ENCODE data around the gene PCSK5.

The PCSK5 gene

GRCh38 chr9:76342858-76343257 lies 452.4 kb downstream of the PCSK5 start:
- no peak for DNase-seq (ENCODE audit: low read depth)
- H3K4me3 ChIP-seq (ENCODE audit: low read depth, low read length): no peak overlapping the region
- TF ChIP-seq CTCF (IDR thresholded peaks at IDR 0.05; ENCODE audit: control insufficient read depth, extremely low read depth, insufficient read depth): no peak

GRCh38 chr9:76349865-76350264 lies 459.4 kb downstream of the PCSK5 start:
- TF ChIP-seq CTCF (IDR thresholded peaks at IDR 0.05; ENCODE audit: control insufficient read depth, extremely low read depth, insufficient read depth): no peak
- no peak for DNase-seq (ENCODE audit: low read depth)
- no peak overlapping the region for H3K4me3 ChIP-seq (ENCODE audit: low read depth, low read length)

- no peak for TF ChIP-seq CTCF (IDR thresholded peaks at IDR 0.05; ENCODE audit: control insufficient read depth, extremely low read depth, insufficient read depth)
- no peak for DNase-seq (ENCODE audit: low read depth)
- no peak overlapping the region for H3K4me3 ChIP-seq (ENCODE audit: low read depth, low read length)
These were observed 460.5 kb downstream of the PCSK5 start for GRCh38 chr9:76351006-76351405.

GRCh38 chr9:76352026-76352620 lies 461.6 kb downstream of the PCSK5 start:
- H3K4me3 ChIP-seq (ENCODE audit: low read depth, low read length): no peak overlapping the region
- no peak for TF ChIP-seq CTCF (IDR thresholded peaks at IDR 0.05; ENCODE audit: control insufficient read depth, extremely low read depth, insufficient read depth)
- no peak for DNase-seq (ENCODE audit: low read depth)

GRCh38 chr9:76353280-76353679 lies 462.8 kb downstream of the PCSK5 start:
- DNase-seq (ENCODE audit: low read depth): no peak
- no peak for TF ChIP-seq CTCF (IDR thresholded peaks at IDR 0.05; ENCODE audit: control insufficient read depth, extremely low read depth, insufficient read depth)
- no peak overlapping the region for H3K4me3 ChIP-seq (ENCODE audit: low read depth, low read length)

GRCh38 chr9:76354221-76354620 lies 463.7 kb downstream of the PCSK5 start:
- no peak for DNase-seq (ENCODE audit: low read depth)
- no peak overlapping the region for H3K4me3 ChIP-seq (ENCODE audit: low read depth, low read length)
- TF ChIP-seq CTCF (IDR thresholded peaks at IDR 0.05; ENCODE audit: control insufficient read depth, extremely low read depth, insufficient read depth): no peak

- DNase-seq (ENCODE audit: low read depth): no peak
- TF ChIP-seq CTCF (IDR thresholded peaks at IDR 0.05; ENCODE audit: control insufficient read depth, extremely low read depth, insufficient read depth): no peak
- H3K4me3 ChIP-seq (ENCODE audit: low read depth, low read length): no peak overlapping the region
These were observed 465.4 kb downstream of the PCSK5 start for GRCh38 chr9:76355886-76356285.

Data from LNCaP clone FGC (cell line).